Right lobe of liver (tissue), 4 donors: ENCODE results near the gene TENM4.

ENCODE experiments used
- POLR2A ChIP-seq: fragments of 450-650 bp; IDR thresholded peaks from one replicate; pipeline ENCODE4 v1.6.1; 2017; ENCODE audit warnings: antibody characterized with exemption, mild to moderate bottlenecking
- TF ChIP-seq, protein P1 (sequence below), 4 donors: fragments of 200-600 bp in 3 of 4; fragments of 450-650 bp in 1 of 4; IDR thresholded peaks; one replicate each; pipeline versions ENCODE4 v1.5.1 to v1.8.0; 2016 to 2022; ENCODE audit warnings: antibody characterized with exemption in 4 of 4, mild to moderate bottlenecking in 2 of 4
- donor health status: DM: no; HTN: no; CAD: no.
- donor health status: DM: no; HTN: no; CAD: no.
- donor health status: DM: no; HTN: yes; CAD: no.

- TF ChIP-seq POLR2A = no peak
- TF ChIP-seq, protein P1, sequence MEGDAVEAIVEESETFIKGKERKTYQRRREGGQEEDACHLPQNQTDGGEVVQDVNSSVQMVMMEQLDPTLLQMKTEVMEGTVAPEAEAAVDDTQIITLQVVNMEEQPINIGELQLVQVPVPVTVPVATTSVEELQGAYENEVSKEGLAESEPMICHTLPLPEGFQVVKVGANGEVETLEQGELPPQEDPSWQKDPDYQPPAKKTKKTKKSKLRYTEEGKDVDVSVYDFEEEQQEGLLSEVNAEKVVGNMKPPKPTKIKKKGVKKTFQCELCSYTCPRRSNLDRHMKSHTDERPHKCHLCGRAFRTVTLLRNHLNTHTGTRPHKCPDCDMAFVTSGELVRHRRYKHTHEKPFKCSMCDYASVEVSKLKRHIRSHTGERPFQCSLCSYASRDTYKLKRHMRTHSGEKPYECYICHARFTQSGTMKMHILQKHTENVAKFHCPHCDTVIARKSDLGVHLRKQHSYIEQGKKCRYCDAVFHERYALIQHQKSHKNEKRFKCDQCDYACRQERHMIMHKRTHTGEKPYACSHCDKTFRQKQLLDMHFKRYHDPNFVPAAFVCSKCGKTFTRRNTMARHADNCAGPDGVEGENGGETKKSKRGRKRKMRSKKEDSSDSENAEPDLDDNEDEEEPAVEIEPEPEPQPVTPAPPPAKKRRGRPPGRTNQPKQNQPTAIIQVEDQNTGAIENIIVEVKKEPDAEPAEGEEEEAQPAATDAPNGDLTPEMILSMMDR (IDR thresholded peaks at IDR 0.05) = no peak
Observed at GRCh38 chr11:78748918-78749690, 691.7 kb downstream of the TENM4 start.
